ENCODE data around the gene ABCA8.
"Not testable (repeated sequence)": the region's sequence is repeated elsewhere in the genome, so short reads cannot be mapped to it uniquely, and the experiment has no call there.

ABCA8 gene

DNA sequence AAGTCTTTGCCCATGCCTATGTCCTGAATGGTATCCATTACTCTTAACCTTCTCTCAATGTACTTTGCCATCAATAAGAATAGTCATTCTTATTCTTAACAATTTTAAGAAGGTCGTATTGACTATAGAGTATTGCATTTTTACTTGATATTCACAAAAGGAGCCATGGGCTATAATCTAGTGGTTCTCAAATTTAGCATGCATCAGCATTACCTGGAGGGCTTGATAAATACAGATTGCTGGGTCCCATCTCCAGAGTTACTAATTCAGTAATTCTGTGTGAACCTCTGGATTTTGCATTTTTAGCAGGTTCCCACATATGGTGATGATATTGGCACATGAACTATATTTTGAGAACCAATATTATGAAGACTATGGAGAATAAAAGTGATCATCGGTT, 89.6 kb downstream of the ABCA8 start:
- no peak for DNase-seq

DNA sequence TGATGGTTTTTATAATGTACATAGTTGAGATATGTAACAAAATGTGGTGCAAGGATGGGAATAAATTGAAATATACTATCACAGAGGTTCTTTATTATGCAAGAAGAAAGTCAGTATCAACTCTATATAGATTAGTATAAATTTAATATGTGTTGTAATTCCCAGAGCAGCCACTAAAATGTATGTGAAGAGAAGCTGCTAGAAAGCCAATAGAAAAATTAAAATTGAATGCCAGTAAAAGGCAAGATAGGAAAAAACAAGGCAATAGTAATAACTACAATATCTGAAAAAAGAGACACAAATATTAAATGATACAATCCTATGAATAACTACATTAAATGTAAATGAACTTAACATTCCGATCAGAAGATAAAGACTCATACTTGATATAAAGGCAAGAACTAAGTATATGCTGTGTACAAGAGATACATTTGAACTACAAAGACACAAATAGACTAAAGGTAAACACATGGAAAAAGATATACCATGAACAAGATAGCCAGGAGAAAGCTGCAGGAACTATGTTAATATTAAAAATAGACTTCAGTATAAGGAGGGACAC, 92.0 kb downstream of the ABCA8 start:
- DNase-seq: no peak

DNA sequence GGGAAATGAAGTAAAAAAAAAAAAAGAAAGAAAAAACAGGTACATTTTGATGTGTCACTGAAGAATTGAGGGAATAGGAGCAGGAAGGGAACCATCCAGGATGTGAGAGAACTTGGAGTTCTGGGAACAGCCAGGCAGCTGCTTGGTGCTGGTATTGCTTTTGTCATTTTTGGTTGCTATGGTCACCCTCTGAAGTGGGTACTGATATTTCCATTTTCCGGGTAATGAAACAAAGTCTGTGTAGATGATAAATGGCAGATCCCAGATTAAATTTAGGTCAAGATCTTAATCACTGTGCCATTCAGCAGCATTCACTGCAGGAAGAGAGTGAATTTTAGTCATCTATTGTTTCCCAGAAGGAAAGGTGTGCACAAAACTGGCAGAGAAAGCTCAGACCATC, 93.6 kb downstream of the ABCA8 start:
- DNase-seq: no peak

GRCh38 chr17:68860941-68861340, 94.3 kb downstream of the ABCA8 start:
- DNase-seq: no peak

GRCh38 chr17:68854452-68854851, 100.7 kb downstream of the ABCA8 start:
- DNase-seq: no peak

GRCh38 chr17:68853439-68853838, 101.8 kb downstream of the ABCA8 start:
- no peak for DNase-seq

DNA sequence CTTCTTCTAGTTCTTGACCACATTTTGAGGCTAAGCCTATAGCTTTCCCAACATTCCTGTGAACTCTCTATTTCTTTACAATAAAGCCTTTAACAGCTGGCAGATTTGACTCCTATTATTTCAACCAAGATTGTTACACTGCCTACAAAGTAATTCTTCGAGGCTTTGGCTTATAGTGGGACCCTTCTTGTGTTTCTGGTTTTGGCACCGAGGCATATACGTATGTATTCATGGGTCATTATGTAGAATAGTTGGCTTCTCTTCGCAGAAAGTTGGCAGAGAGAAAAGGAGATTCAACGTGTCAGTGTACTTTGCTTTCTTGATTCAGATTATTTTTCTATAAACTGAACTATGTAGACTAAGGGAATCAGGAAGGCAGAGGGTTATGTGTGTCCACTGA, 102.2 kb downstream of the ABCA8 start:
- no peak for DNase-seq

- DNase-seq: no peak
These were observed 103.3 kb downstream of the ABCA8 start for GRCh38 chr17:68851890-68852289.

DNA sequence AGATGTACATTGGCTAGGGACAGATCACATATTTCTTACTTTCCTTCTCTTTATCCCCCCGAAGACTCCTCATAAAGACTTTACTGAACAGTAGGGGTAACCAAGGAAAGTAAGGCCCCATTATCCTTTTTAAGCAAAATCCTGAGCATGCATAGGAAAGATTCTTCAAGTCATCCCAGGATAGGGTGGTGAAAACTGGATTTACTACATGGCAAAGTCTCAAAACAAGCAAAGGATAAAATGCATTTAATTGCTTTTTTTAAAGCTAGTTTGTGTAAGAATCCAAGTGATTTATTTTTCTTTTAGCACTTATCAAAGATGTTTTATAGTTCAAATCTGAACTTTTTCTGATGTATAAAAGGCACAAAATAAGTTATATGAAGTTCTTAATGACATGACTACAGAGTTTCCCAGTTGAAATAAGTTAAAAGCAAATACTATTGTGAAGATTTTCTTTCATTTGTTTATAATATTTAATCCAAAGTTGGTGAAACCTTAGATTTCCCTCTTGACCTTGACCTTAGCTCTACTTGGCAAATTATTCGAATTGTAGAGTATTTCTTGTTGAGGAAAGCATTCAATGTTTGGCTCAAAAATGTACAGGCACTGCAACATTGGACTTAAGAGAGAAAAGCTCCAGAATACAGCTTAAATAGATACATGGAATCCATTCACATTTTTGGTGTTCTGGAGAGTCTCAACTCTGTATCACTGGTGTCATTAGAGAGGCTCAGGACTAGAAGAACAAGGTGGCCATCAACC, 104.3 kb downstream of the ABCA8 start:
- no peak for DNase-seq

DNA sequence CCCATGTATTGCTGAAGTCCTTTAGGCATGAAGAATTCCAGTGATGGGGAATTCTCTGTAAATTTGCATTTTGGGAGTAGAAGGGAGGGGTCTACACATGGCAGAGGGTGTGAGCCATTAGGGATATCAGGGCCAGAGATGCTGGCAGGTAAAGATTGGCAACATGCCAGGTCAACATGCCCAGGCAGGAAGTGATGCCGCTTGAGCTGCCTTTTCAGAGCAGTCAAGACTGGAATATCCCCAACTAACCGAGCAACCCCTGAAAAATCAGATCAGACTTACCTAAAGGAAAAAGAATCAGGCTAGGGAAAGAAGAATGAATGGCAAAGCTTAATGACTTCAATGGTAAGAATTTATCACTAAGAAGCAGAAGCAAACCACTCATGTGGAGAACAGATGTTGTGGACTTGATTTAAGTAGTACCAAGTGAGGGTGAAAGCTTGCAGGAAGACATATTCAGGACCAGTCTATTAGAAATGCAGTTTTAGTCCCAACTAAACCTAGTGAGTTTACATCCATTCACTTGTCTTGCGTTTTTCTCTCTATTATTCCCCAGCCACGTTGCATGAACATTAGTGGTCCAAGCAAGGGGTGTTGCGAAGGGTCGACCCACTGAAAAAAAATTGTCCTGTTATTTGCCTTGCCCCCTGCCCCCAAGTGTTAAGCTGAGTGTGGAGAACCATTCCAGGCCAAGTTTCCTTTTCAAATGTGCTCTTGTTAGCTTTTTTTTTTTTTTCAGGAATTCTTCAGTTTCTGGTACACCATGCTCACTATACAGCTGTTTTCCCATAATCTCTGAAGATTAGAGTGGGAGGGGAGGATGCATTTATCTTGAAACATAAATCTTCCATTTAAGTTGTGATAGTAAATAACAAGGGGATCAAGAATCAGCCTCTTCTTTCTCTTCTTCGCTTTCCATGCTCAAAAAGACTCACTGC, 105.2 kb downstream of the ABCA8 start:
- no peak for DNase-seq

- DNase-seq: no peak
These were observed 107.5 kb downstream of the ABCA8 start for GRCh38 chr17:68847711-68848110.

DNA sequence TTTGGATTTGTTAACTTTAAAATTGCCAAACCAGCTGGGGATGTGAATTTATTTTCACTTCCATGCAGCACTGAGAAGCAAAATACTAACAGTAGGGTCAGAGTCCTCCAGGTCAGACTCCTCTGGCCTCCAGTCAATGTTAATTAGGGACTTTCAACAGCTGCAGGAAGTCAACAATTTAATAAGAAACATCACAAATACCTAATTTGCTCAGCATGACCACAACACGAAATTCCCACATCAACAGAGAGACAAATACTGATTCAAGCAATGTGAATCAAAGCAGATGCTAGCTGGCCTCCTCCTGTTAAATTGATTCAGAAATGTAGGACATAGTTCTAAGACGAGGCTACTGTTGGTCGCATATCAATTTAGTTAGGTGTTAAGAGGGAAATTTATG, 111.7 kb downstream of the ABCA8 start:
- no peak for DNase-seq

GRCh38 chr17:68840073-68840472, 115.1 kb downstream of the ABCA8 start:
- no peak for DNase-seq

DNA sequence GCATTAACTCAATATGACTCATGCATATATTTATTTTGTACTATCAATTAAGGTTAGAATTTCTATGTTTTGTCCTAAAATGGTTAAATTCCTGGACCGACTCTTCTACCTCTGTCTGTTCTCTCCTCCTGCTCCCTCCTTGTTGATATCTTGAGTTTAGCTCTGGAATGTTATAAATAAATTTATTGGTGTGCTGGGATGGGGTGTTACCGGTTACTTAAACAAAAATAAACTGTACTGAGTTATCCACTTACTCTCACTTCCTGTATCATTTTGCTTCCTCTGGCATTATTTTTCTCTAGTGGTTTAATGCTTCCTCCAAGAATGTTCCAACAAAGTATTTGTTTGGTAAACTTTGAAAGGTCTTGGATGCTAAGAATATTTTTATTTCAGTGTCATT, 120.1 kb downstream of the ABCA8 start:
- no peak for DNase-seq

- DNase-seq: no peak
These were observed 120.8 kb downstream of the ABCA8 start for GRCh38 chr17:68834328-68834836.

DNA sequence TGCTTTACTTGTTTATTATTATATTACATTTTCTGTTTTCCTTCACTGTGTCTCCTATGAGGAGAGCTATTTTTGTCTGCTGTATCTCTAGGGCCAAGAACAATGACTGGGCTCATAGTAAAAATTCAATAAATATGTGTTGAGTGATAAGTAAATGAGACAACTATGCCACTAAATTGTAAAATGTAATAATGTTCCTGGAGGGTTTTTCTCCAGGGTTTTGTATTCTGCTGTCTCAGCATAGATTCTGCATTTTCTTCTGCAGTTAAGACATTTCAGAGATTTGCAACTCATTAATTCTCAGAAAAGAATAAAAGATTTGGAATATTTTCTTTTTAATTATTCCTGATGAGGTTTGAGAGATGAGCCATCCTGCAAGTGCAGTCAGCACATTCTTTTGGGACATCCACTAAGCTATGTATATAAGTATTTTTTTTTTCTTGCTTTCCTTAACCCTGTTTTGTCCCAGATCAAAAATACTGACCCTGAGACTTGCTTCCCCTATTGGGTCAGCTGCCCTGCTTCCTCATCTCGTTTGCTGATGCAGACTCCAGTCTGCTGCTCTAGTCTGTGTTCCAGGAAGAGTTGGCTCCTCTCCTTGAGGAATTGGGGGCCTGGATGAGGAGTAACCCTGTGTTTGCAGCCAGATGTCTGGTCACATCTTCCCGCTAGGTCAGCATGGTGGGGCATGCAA, 122.9 kb downstream of the ABCA8 start:
- DNase-seq: no peak

DNA sequence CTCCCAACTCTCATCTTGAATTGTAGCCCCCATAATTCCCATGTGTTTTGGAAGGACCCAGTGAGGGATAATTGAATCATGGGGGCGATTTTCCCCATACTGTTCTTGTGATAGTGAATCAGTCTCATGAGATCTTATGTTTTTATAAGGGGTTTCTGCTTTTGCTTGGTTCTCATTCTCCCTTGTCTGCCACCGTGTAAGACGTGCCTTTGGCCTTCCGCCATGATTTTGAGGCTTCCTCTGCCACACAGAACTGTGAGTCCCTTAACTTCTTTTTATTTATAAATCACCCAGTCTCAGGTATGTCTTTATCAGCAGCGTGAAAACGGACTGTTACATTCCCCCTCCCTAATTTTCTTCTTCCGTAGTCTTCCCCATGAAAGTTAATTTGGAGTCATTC, 124.0 kb downstream of the ABCA8 start:
- no peak for DNase-seq

DNA sequence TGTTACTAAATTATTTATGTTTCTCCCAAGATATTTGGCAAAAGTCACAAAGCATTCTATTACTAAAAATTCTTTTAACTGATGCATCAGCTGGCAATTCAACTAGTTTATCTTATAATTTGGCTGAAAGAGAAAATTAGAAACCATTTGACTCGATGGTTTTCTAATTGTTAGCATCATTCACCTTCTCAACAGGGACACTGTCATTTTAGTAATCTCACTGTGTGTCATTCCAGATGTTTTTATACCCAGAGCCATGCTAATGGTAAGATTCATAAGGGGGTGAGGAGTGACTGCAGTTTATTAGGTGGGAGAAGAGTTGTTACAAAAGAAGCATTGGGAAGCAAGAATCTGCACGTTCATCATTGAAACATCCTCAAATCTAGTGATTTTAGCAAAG, 124.9 kb downstream of the ABCA8 start:
- no peak for DNase-seq

DNA sequence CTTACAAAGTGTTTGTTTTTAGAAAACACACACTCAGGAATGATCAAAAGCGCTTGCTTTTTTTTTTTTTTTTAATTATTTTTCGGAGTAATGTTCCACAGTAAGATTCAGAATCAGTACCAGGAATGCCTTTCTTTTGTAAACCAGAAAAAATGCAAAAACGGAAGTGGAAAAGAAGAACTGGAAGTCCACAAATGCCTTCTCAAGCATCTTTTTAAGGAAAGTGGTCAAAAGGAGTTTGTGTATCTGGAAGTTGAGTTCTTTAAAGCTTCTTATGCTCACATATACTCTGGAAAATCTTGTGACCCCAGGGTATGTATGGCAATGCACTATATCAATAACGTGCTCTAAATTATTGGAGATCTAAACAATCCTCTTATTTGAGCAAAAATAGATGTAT, 126.0 kb downstream of the ABCA8 start:
- DNase-seq: no peak

DNA sequence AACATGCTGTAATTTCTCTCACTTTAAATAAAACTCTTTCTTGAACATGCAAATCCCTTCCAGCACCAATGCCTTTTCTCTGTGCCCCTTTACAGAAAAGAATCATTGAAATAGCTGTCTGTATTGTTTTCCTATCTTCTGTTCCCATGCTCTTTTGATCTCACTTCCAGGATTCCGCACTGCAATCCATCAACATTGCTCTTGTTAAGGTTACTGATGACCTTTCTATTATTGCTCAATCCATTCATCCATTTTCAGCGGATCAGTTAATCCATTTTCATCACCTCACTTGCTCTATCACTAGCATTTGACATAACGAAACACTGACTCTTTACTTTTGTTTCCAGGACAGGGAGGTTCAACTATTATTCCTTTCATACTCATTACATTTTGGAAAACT, 130.5 kb downstream of the ABCA8 start:
- no peak for DNase-seq

GRCh38 chr17:68824185-68824584, 131.0 kb downstream of the ABCA8 start:
- DNase-seq: not testable (repeated sequence)

GRCh38 chr17:68822719-68823289, 132.4 kb downstream of the ABCA8 start:
- no peak for DNase-seq

Measured in T-helper 1 cell (primary cell).